ENCODE results near the gene FBH1. TPM values are rescaled to one million over a fixed set of nuclear protein-coding genes. Genes with fewer than 3 reads are reported as not detected.

Gene FBH1
- total RNA-seq, 1 experiment from 2014 or later = 22.0 TPM

DNA sequence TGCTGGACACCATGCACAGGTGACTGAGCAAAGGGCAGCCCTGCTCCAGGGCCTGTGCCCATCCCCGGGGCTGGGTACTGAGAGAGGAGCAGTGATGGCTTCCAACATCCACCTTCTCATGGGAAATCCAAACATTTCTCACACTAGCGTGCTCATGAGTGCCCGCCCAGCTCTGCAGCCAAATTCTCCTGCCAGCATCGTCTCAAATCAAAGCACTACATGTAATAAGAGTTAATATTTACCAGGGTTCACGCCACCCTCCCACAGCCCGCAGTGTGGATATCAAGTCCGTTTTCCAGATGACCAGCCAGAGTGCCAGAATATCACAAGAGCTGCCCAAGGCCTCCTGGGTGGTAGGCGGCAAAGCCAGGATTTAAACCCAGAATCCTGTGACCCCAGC lies 75.2 kb downstream of the FBH1 start:
- no TSS peak for BruUV-seq (replicated peaks)
- Histone ChIP-seq H3K4me3 (ENCODE audit: low read length) (no peak overlapping the region), H3K27ac (ENCODE audit: low read length) (no peak overlapping the region), H3K9me2 (replicated peaks; ENCODE audit: low read length) (no peaks in the 10 kb centered on the region), H3F3A (ENCODE audit: low read length, unreplicated experiment) (no peaks in the 10 kb centered on the region), H3K4me2 (ENCODE audit: low read length) (no peak overlapping the region), H3K4me1 (ENCODE audit: insufficient read depth, low read length) (no peaks in the 10 kb centered on the region), H3K27me3 (ENCODE audit: low read length) (no peaks in the 10 kb centered on the region), H2AFZ (ENCODE audit: low read length) (no peak overlapping the region), H3K9ac (ENCODE audit: low read length) (no peak overlapping the region), H4K20me1 (ENCODE audit: low read length) (no peaks in the 10 kb centered on the region), H3K36me3 (ENCODE audit: low read depth, low read length) (no peaks in the 10 kb centered on the region), H3K79me2 (ENCODE audit: low read length) (no peaks in the 10 kb centered on the region), H3K9me3 (ENCODE audit: low read length) (no peaks in the 10 kb centered on the region)
- ATAC-seq = no peak
- POLR2A ChIA-PET (ENCODE audit: unreplicated experiment) = no interaction called here
- no peak for DNase-seq
- intact Hi-C loops (cut with micrococcal nuclease) = no loop called here
- CTCF ChIA-PET = no interaction called here
- TF ChIP-seq EZH2 (IDR thresholded peaks at IDR 0.05; ENCODE audit: low read length, unreplicated experiment) = no peak
- TF ChIP-seq EZH2phosphoT487 (IDR thresholded peaks at IDR 0.05; ENCODE audit: borderline replicate concordance, low read length) = no peak
- TF ChIP-seq, protein P1, sequence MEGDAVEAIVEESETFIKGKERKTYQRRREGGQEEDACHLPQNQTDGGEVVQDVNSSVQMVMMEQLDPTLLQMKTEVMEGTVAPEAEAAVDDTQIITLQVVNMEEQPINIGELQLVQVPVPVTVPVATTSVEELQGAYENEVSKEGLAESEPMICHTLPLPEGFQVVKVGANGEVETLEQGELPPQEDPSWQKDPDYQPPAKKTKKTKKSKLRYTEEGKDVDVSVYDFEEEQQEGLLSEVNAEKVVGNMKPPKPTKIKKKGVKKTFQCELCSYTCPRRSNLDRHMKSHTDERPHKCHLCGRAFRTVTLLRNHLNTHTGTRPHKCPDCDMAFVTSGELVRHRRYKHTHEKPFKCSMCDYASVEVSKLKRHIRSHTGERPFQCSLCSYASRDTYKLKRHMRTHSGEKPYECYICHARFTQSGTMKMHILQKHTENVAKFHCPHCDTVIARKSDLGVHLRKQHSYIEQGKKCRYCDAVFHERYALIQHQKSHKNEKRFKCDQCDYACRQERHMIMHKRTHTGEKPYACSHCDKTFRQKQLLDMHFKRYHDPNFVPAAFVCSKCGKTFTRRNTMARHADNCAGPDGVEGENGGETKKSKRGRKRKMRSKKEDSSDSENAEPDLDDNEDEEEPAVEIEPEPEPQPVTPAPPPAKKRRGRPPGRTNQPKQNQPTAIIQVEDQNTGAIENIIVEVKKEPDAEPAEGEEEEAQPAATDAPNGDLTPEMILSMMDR (conservative IDR thresholded peaks at IDR 0.05; ENCODE audit: low read depth, low read length) = no peak

DNA sequence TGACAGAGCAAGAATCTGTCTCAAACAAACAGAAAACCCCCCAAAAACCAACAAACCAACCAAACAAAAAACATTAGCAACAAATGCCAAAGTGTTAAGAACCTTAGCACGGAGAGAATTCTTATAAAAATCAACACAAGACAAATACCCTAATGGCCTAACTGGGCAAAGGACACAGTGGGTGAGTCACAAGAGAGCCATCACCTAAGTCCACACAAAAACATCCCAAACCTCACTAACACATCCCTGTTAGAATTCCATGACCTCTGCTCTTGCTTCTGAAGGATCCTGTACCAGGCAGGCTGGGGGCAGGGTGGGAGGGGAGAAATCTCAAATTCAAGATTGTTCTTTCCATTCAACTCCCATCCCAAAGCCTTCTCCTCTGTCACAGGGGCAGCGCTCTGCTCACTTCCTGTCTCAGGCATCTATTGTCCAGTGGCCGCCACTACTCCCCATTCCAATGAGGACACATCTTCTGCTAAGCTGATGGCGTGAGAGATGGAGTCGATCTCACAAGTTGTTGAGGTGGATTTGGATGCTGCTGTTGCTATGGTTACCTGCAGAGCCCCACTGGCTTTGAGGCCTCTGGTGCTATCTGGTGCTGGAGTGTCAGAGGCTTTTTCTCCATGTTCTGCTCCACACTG lies 78.1 kb downstream of the FBH1 start:
- Histone ChIP-seq H3F3A (ENCODE audit: low read length, unreplicated experiment) (no peaks in the 10 kb centered on the region), H3K9me3 (ENCODE audit: low read length) (no peaks in the 10 kb centered on the region), H4K20me1 (ENCODE audit: low read length) (no peaks in the 10 kb centered on the region), H3K9me2 (replicated peaks; ENCODE audit: low read length) (no peaks in the 10 kb centered on the region), H3K9ac (ENCODE audit: low read length) (no peak overlapping the region), H3K4me1 (ENCODE audit: insufficient read depth, low read length) (no peaks in the 10 kb centered on the region), H3K79me2 (ENCODE audit: low read length) (no peaks in the 10 kb centered on the region), H3K36me3 (ENCODE audit: low read depth, low read length) (no peaks in the 10 kb centered on the region), H2AFZ (ENCODE audit: low read length) (no peak overlapping the region), H3K27ac (ENCODE audit: low read length) (no peak overlapping the region), H3K27me3 (ENCODE audit: low read length) (no peaks in the 10 kb centered on the region), H3K4me3 (ENCODE audit: low read length) (no peak overlapping the region), H3K4me2 (ENCODE audit: low read length) (no peak overlapping the region)
- ChIA-PET POLR2A (ENCODE audit: unreplicated experiment) (no interaction called here), CTCF (no interaction called here)
- BruUV-seq (replicated peaks) = no TSS peak
- TF ChIP-seq, protein P1 (conservative IDR thresholded peaks at IDR 0.05; ENCODE audit: low read depth, low read length) = no peak
- TF ChIP-seq EZH2 (IDR thresholded peaks at IDR 0.05; ENCODE audit: low read length, unreplicated experiment) (no peak), EZH2phosphoT487 (IDR thresholded peaks at IDR 0.05; ENCODE audit: borderline replicate concordance, low read length) (no peak)
- ATAC-seq = peak; percentile 53
- intact Hi-C loops (cut with micrococcal nuclease) = no loop called here
- no peak for DNase-seq

DNA sequence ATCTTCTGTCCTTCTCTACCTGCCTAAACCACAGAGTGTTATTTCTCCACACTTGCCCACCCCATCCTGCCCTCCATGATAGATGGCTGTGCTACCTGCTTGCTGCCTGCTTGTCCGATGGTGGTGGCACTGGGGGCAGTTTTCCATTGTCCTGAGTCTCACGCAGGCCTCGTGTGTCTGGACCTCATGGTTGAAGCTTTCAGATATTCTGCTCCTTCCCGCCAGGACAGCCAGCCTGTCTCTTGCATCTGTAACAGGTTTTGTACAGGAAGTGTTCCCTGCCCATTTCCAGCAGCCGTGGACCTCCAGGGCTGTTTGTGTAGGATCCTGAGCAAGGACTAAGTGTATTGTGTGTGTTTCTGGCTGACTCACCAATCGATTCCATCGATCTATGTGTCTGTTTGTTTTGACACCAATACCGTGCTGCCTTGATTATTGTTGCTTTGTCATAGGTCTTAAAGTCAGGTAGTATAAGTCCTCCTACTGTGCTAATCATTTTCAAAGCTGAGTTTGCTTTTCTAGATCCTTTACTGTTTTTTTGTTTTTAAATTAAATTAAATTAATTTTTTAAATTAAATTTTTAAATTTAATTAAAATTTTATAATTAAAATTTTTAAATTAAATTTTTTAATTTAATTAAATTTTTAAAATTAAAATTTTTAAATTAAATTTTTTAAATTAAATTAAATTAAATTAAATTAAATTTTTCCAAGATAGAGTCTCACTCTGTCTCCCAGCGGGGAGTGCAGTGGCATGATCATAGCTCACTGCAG lies 78.8 kb downstream of the FBH1 start:
- Histone ChIP-seq H3K4me2 (ENCODE audit: low read length) (no peak overlapping the region), H3K4me3 (ENCODE audit: low read length) (no peak overlapping the region), H3K36me3 (ENCODE audit: low read depth, low read length) (no peaks in the 10 kb centered on the region), H2AFZ (ENCODE audit: low read length) (no peak overlapping the region), H3F3A (ENCODE audit: low read length, unreplicated experiment) (no peaks in the 10 kb centered on the region), H3K9me2 (replicated peaks; ENCODE audit: low read length) (no peaks in the 10 kb centered on the region), H3K27me3 (ENCODE audit: low read length) (no peaks in the 10 kb centered on the region), H3K9me3 (ENCODE audit: low read length) (no peaks in the 10 kb centered on the region), H4K20me1 (ENCODE audit: low read length) (no peaks in the 10 kb centered on the region), H3K79me2 (ENCODE audit: low read length) (no peaks in the 10 kb centered on the region), H3K27ac (ENCODE audit: low read length) (no peak overlapping the region), H3K9ac (ENCODE audit: low read length) (no peak overlapping the region), H3K4me1 (ENCODE audit: insufficient read depth, low read length) (no peaks in the 10 kb centered on the region)
- DNase-seq (no peak), ATAC-seq (no peak)
- ChIA-PET POLR2A (ENCODE audit: unreplicated experiment) (no interaction called here), CTCF (no interaction called here)
- intact Hi-C loops (cut with micrococcal nuclease) = no loop called here
- BruUV-seq (replicated peaks) = no TSS peak
- TF ChIP-seq EZH2phosphoT487 (IDR thresholded peaks at IDR 0.05; ENCODE audit: borderline replicate concordance, low read length) = no peak
- TF ChIP-seq, protein P1 (conservative IDR thresholded peaks at IDR 0.05; ENCODE audit: low read depth, low read length) = no peak
- TF ChIP-seq EZH2 (IDR thresholded peaks at IDR 0.05; ENCODE audit: low read length, unreplicated experiment) = no peak
